HG02642 (cell line): Measurements from ENCODE around the gene MUC21.
"Not testable (repeated sequence)": the region's sequence is repeated elsewhere in the genome, so short reads cannot be mapped to it uniquely, and the experiment has no call there.

ENCODE experiments used
- ATAC-seq: cut with Tn5 transposase; IDR thresholded peaks from one replicate; pipeline ENCODE4 v1.9.1; 2021; ENCODE audit warnings: mild to moderate bottlenecking; ENCODE audit not compliant: unreplicated experiment, poor library complexity

Gene MUC21

DNA sequence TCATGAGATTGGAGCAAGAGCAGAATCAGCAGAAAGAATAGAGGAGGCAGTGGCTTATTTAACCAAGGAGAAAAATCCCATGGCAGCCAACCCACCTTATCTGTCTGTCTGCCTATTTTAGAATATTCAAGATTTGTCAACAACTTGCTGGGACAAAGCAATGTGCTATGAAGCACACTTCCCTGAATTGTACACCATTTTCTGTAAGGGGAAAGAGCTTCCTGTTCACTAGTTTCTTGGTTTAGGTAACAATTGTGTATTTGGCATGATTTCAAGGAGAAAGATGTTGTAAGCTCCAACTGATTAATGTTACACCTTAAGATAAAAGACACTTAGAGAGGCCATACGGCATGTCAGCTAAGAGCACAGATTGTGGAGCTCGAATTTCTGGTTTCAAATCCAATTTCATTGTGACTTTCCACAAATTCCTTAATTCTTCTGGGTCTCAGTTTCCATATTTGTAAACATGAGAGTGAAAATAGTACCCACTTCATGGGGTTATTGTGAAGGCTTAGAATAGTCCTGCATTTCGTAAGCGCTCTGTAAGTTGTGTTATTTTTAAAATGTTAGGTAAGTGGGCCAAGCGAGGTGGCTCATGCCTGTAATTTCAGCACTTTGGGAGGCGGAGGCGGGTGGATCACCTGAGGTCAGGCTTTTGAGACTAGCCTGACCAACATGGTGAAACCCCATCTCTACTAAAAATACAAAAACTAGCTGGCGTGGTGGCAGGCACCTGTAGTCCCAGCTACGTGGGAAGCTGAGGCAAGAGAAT lies 21.9 kb downstream of the MUC21 start:
- ATAC-seq: no peak

DNA sequence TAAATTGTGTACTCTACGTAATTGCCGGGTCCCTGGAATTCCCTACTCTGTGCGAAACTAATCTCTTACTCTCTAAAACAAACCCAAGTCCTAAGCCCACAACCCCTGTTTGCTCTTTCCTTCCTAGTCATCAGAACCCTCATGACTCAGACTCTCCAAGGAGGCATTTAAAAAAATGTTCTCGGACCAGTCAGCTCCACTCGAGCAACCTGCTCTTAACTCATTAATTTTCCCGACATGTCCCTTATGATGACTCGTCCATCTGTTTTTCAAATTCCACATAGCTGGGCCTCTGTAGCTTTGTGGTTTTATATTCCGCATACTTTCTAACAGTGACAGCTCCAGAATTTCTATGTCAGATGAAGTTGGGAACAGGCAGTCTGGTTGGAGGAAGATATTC lies 24.2 kb downstream of the MUC21 start:
- ATAC-seq: no peak

DNA sequence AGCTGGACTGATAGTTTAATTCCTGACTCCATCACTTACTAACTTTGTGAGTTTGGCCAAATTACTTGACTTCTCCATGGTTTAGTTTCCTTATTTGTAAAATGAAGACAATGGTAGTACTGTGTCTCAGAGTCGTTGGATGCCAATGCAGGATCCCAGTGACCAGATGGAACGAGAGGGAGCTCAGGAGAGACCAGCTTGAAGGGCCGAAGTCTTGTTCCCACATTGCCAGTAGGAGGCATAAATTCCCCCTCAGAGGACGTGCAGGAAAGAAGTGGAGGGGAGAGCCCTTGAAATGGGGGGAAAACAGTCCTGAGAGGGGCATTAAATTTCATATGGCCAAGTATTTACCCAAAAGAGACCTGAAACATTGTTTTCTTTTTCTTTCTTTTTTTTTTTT lies 24.6 kb downstream of the MUC21 start:
- no peak for ATAC-seq

DNA sequence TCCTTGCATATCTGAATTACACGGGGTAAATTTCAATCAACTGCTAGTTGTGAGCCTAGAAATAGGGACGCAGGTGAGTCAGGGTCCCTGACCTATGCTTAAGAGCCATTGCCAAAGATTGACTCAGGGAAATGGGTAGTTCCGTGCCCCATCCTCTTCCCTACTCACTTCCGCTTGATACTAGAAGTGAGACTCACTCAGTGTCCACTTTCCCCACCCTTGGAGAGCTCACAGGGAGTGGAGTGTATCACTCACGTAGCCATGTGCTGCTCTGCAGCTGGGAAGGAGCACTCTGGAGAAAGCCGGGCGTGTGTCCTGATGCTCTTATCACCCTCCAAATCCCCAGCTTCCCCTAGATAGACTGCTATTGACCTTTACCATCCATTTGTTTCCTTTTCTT lies 26.2 kb downstream of the MUC21 start:
- ATAC-seq: no peak

DNA sequence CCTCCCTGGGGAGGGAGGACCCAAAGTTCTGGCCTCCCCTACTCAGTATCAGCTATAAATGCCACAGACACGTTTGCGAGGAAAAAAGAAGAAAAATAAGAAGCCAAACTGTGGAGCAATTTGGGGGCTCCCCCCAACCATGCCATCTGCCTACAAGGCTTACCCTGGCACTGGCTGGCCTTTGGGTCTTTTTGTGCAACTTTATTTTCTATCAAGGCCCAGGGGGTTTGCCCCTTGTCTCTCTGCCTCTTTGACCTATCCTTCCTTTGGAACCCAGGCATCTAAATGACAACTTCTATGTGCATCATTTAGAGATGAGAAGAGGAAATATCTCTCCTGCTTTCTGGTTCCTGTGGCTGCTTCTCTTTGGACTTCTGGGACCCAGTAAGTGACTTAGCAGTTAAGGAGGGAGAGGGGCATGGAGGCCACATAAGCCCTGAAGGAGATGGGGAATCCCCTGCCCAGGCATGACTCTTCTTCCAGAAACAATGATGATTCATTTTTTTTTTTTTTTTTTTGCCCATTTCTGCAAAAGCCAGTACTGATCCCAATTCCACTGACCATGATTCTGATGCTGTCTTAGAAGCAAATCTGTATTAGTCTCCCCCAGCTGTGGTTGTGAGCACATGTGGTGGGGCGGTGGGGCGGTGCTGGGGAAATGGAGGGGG lies 27.0 kb downstream of the MUC21 start, which contains the start of gene MUC22:
Gene MUC22, plus strand, starts transcription at position 82 of the 668 bp plus-strand sequence. Its CDS starts 233 bp downstream, at position 315.
- ATAC-seq: no peak

DNA sequence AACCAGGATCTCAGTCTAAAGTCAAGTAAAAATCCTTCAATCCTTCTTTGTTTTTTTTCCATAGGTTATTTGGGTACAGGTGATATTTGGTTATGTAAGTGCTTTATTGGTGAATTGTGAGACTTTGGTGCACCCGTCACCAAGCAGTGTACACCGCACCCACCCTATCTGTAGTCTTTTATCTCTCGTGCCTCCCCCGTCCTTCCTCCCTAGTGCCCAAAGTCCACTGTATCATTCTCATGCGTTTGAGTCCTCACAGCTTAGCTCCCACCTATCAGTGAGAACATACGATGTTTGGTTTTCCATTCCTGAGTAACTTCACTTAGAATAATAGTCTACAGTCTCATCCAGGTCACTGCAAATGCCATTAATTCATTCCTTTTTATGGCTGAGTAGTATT lies 27.6 kb downstream of the MUC21 start:
- ATAC-seq: no peak

DNA sequence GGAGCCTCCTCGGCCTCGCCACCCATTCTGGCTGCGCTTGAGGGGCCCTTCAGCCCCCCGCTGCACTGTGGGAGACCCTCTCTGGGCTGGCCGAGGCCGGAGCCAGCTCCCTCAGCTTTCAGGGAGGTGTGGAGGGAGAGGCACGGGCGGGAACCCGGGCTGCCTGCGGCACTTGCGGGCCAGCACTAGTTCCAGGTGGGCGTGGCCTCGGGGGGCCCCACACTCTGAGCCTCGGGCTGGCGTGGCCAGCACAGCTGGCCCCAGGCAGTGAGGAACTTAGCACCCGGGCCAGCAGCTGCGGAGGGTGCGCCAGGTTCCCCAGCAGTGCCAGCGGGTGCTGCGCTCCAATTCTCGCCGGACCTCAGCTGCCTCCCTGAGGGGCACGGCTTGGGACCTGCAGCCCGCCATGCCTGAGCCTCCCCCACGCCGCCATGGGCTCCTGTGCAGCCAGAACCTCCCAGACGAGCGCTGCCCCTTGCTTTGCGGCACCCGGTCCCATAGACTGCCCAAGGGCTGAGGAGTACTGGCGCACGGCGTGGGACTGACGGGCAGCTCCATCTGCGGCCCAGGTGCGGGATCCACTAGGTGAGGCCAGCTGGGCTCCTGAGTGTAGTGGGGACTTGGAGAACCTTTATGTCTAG lies 33.3 kb downstream of the MUC21 start:
- ATAC-seq: no peak

DNA sequence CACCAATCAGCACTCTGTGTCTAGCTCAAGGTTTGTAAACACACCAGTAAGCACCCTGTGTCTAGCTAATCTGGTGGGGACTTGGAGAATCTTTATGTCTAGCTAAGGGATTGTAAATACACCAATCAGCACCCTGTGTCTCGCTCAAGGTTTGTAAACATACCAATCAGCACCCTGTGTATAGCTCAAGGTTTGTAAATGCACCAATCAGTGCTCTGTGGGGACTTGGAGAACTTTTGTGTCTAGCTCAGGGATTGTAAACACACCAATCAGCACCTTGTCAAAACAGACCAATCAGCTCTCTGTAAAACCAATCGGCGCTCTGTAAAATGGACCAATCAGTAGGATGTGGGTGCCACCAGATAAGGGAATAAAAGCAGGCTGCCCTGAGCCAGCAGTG lies 33.9 kb downstream of the MUC21 start:
- ATAC-seq: not testable (repeated sequence)

DNA sequence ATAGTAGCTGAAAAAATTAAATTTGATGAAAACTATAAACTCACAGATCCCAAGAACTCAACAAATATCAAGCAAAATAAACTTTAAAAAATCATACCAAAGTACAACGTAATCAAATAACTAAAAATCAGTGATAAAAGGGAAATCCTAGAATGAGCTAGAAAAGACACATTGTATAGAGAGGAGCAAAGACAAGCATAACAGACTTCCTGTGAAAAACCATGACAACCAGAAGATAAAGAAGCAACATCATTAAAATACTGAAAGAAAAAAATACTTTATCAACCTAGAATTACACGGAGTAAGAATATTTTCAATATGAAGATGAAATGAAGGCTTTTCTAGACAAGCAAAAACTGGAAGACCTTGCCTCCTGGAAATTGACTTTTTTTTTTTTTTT lies 36.5 kb downstream of the MUC21 start:
- no peak for ATAC-seq

DNA sequence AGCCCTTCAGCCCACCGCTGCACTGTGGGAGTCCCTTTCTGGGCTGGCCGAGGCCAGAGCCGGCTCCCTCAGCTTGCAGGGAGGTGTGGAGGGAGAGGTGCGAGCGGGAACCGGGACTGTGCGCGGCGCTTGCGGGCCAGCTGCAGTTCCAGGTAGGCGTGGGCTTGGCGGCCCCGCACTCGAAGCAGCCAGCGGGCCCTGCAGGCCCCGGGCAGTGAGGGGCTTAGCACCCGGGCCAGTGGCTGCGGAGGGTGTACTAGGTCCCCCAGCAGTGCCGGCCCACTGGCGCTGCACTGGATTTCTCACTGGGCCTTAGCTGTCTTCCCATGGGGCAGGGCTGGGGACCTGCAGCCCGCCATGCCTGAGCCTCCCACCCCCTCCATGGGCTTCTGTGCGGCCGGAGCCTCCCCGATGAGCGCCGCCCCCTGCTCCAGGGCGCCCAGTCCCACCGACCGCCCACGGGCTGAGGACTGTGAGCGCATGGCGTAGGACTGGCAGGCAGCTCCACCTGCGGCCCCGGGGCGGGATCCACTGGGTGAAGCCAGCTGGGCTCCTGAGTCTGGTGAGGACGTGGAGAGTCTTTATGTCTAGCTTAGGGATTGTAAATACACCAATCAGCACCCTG lies 37.2 kb downstream of the MUC21 start:
- ATAC-seq: not testable (repeated sequence)

DNA sequence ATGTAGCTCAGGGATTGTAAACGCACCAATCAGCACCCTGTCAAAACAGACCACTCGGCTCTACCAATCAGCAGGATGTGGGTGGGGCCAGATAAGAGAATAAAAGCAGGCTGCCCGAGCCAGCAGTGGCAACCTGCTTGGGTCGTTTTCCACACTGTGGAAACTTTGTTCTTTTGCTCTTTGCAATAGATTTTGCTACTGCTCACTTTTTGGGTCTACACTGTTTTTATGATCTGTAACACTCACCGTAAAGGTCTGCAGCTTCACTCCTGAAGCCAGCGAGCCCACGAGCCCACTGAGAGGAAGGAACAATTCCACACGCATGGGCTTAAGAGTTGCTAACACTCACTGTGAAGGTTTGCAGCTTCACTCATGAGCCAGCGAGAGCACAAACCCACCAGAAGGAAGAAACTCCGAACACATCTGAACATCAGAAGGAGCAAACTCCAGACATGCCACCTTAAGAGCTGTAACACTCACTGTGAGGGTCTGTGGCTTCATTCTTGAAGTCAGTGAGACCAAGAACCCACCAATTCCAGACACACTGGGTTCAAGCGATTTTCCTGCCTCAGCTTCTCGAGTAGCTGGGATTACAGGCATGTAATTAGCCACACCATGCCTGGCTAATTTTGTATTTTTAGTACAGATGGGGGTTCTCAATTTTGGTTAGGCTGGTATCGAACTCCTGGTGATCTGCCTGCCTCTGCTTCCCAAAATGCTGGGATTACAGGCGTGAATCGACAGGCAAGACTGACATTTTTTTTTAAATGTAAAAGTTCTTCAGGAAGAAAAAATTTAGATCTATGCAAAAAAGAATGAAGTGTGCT lies 38.4 kb downstream of the MUC21 start:
- ATAC-seq: not testable (repeated sequence)

DNA sequence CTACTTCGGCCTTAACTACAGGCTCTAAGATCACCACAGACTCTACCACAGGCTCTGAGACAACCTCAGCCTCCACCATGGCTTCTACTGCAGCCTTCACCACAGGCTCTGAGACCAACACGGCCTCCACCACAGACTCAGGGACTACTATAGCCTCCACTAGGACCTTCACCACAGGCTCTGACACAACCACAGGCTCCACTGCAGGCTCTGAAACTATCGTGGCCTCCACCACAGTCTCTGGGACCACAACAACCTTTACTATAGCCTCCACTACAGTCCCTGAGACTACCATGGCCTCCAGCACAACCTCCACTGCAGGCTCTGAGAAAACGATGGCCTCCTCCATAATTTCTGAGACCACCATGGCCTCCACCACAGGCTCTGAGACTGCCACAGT lies 42.1 kb downstream of the MUC21 start:
- no peak for ATAC-seq

DNA sequence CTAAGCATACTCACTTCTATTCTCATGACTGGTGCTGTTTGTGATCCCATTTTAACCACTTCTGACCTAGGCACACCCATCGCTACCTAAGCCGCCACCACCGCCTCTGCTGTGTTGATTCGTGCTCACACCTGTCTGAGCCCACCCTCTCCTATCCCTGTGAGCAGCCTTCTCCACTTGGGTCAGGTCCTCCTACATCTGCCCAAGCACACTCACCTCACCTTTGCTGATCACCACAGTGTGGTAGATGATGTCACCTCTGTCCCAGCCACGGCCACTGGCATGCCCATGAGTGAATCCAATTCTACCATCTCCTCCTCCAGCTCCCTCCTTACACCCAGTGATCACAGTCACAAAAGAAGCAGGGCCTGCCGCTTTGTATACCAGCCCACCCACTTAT lies 47.6 kb downstream of the MUC21 start:
- ATAC-seq: no peak

DNA sequence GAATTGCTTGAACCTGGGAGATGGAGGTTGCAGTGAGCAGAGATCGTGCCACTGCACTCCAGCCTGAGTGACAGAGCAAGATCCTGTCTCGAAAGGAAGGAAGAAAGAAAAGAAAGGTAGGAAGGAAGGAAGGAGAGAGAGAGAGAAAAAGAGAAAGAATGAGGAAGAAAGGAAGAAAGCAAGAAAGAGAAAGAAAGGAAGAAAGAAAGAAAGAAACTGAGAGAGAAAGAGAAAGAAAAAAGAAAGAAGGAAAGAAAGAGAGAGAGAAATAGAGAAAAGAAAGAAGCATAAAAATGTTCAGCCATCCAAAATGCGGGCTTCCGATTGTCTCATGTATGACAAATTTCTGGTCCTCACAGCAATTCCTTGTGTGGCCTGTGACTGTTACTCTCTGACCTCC lies 49.6 kb downstream of the MUC21 start:
- ATAC-seq: no peak

DNA sequence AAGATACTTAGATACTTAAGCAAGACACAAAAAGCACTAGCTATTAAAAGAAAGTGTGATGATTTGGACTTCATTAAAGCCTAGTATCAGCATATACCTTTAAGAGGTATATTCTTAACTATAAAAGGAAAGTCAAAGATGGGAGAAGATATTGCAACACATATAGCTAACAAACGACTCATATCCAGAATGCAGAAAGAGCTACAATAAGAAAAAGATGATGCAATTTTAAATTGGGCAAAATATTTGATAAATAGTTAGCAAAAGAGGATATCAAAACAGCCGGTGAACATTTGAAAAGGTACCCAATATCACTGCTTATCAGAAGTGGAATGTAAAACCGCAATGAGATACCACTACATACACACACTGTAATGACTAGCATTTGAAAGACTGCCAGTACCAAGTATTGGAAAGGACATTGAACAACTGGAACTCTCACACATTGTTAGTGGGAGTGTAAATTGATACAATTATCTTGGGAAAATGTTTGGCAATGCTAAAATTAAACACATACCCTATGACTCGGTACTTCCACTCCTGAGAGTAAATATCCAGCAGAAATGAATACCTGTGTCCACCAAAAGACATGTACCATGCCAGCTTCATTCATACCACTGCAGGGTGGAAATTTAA lies 52.5 kb downstream of the MUC21 start:
- ATAC-seq: no peak

DNA sequence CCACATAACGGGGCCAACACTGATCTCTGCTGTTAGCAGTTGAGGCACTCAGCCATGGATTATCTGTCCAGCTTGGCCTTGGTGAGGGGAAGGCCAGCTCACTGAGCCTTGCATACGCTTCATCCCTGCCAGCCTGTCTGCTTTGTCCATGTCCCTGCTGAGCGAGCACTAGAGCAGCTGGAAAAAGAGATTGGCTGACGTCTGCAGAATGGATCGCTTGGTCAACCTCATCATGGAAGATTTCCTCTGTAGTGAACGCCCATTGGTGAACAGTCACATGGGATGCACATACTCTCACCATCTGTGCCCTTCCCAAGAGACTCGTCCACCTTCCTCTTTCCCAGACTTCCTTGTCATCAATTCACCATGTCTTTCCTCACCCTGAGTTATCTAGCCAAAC lies 53.7 kb downstream of the MUC21 start:
- ATAC-seq: no peak

DNA sequence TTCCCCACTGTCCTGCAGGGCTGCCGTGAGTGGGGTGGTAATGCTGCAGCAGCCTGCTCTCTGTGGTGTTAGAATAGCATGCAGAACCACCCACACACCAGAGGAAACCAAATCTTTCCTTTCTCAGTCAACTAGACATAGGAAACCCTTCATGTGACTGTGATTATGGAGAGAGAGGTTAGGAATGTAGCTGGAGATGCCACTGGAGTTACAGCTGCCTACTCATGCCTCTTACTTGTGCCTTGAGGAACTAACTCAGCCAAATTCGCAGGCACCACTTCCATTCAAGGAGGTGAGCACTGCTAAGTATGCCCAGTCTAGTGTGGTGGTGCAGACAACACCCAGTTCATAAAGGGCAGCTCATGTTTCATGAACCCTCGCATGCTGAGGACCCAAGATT lies 54.2 kb downstream of the MUC21 start:
- no peak for ATAC-seq

DNA sequence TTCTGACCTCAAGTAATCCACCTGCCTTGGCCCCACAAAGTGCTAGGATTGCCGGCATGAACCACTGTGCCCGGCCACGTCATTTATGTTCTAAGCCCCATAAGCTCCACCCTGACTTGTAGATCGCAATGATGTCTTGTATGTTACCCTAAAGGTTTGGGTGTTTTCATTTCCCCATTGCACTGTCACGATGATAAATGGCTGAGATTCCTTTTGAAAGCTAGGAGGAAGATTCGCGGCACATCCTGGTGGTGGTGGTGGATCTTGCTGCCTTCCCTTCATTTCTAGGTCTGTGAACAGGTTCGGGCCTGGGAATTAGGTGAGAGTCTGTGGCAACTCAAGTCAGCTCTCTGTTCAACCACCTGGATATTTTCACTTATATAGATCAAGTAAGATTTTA lies 55.0 kb downstream of the MUC21 start:
- ATAC-seq: no peak
